ENCODE measurements around the gene TEX11. TPM values are rescaled to one million over a fixed set of nuclear protein-coding genes. Genes with fewer than 3 reads are reported as not detected.

TEX11 gene
- total and polyA plus RNA-seq, 2 of the 13 experiments (the other 11 are each of a cell fraction or from before 2014, with no cell fraction given), result not detected

DNA sequence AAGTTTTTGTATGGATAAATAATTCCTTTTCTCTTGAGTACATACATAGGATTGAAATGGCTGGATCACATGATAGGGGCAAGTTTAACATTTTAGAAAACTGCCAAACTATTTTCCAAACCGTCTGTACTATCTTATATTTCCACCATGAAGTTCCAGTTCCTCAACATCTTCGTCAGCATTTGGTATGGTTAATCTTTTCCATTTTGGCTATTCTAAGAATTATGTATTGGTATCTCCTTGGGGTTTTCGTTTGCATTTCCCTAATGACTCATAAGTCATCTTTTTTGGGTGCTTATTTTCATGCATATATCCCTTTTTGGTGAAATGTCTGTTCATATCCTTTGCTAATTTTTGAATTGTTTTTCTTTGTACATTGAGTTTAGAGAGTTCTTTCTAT lies 236.2 kb downstream of the TEX11 start (continued):
- TF ChIP-seq TBL1XR1 (IDR thresholded peaks at IDR 0.05; ENCODE audit: borderline replicate concordance, low read length, partially characterized antibody) (no peak), ZNF343 (CRISPR knock-in tag; IDR thresholded peaks at IDR 0.05) (no peak), MIXL1 (CRISPR knock-in tag; IDR thresholded peaks at IDR 0.05) (no peak)

DNA sequence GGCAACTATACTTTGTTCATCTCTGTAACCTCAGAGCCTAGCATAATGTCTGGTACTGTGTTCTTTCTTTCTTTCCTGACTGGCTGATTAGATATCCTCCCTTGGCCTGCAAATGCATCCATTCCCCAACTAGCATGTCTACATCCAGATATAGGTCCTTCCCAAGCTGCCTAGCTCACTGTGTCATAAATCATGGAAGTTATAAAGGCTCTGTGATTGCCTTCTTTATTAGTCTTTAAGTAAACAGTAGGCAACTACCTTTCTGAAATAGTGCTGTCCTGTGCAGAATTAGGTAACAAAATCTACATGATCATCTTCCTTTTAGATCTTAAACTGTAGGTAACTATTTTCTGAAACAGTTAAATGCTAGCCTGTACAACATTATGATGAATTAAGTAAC lies 239.4 kb downstream of the TEX11 start:
- ChIA-PET POLR2A (no interaction called here), CTCF (ENCODE audit: low intra/inter-chr PET ratio, low total read pairs) (no interaction called here)
- FAIRE-seq, result no peak
- Histone ChIP-seq H3K4me1 (ENCODE audit: insufficient read depth, low read length) (no peaks in the 10 kb centered on the region), H2AFZ (ENCODE audit: low read length) (no peak overlapping the region), H3K4me2 (ENCODE audit: low read depth, low read length) (no peak overlapping the region), H3K27ac (ENCODE audit: extremely low read length, insufficient read depth, low read length) (no peak overlapping the region), H3K36me3 (replicated peaks in 1 of 2; ENCODE audit: control insufficient read depth in 1 of 2, insufficient read depth in 2 of 2, low read length in 2 of 2) (no peaks in the 10 kb centered on the region), H3K79me2 (ENCODE audit: insufficient read depth, low read length) (no peaks in the 10 kb centered on the region), H3K9me3 (ENCODE audit: low read length) (no peaks in the 10 kb centered on the region), H3K27me3 (ENCODE audit: control insufficient read depth in 1 of 2, insufficient read depth in 2 of 2, low read length in 2 of 2) (no peaks in the 10 kb centered on the region), H3K9ac (ENCODE audit: insufficient read depth, low read depth, low read length) (no peak overlapping the region), H4K20me1 (ENCODE audit: insufficient read depth, low read length) (no peaks in the 10 kb centered on the region), H3K4me3 (replicated peaks in 1 of 3; ENCODE audit: insufficient read depth in 1 of 3, low read depth in 2 of 3, low read length in 3 of 3) (no peak overlapping the region)
- DNase-seq (ENCODE audit: low spot score), result no peak
- no peak for TF ChIP-seq RAD21 (CRISPR knock-in tag; IDR thresholded peaks at IDR 0.05)
- TF ChIP-seq CC2D1A (CRISPR knock-in tag; IDR thresholded peaks at IDR 0.05), result no peak
- no peak for TF ChIP-seq MXD3 (CRISPR knock-in tag; IDR thresholded peaks at IDR 0.05)
- TF ChIP-seq NFKB2 (CRISPR knock-in tag; IDR thresholded peaks at IDR 0.05; ENCODE audit: borderline replicate concordance), result no peak
- no peak for TF ChIP-seq SCMH1 (CRISPR knock-in tag; IDR thresholded peaks at IDR 0.05; ENCODE audit: borderline replicate concordance)
- TF ChIP-seq ZFP37 (CRISPR knock-in tag; IDR thresholded peaks at IDR 0.05; ENCODE audit: borderline replicate concordance), result no peak
- TF ChIP-seq ZNF761 (CRISPR knock-in tag; conservative IDR thresholded peaks at IDR 0.05), result no peak
- TF ChIP-seq RXRA (CRISPR knock-in tag; IDR thresholded peaks at IDR 0.05), result no peak
- no peak for TF ChIP-seq YEATS2 (CRISPR knock-in tag; IDR thresholded peaks at IDR 0.05; ENCODE audit: borderline replicate concordance)
- no peak for TF ChIP-seq ZNF30 (CRISPR knock-in tag; IDR thresholded peaks at IDR 0.05)
- TF ChIP-seq MXI1 (IDR thresholded peaks at IDR 0.05; ENCODE audit: borderline replicate concordance, low read depth, low read length), result no peak
- TF ChIP-seq NPAS2 (CRISPR knock-in tag; IDR thresholded peaks at IDR 0.05; ENCODE audit: borderline replicate concordance), result no peak
- TF ChIP-seq, protein P1, sequence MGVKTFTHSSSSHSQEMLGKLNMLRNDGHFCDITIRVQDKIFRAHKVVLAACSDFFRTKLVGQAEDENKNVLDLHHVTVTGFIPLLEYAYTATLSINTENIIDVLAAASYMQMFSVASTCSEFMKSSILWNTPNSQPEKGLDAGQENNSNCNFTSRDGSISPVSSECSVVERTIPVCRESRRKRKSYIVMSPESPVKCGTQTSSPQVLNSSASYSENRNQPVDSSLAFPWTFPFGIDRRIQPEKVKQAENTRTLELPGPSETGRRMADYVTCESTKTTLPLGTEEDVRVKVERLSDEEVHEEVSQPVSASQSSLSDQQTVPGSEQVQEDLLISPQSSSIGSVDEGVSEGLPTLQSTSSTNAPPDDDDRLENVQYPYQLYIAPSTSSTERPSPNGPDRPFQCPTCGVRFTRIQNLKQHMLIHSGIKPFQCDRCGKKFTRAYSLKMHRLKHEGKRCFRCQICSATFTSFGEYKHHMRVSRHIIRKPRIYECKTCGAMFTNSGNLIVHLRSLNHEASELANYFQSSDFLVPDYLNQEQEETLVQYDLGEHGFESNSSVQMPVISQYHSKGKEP (CRISPR knock-in tag; IDR thresholded peaks at IDR 0.05), result no peak
- no peak for TF ChIP-seq ZNF670 (CRISPR knock-in tag; IDR thresholded peaks at IDR 0.05; ENCODE audit: borderline replicate concordance)
- TF ChIP-seq KLF12 (CRISPR knock-in tag; IDR thresholded peaks at IDR 0.05; ENCODE audit: borderline replicate concordance), result no peak
- no peak for TF ChIP-seq SP2 (CRISPR knock-in tag; IDR thresholded peaks at IDR 0.05)
- TF ChIP-seq ZNF605 (CRISPR knock-in tag; IDR thresholded peaks at IDR 0.05), result no peak
- BruUV-seq (replicated peaks), result no TSS peak
- in situ Hi-C loops (cut with HindIII; ENCODE audit: extremely low pct_ligation_motif_present, low pct_unique_long_range_greater_than_20kb), result loop anchor here (10.0 kb wide), 1 partner anchor 214 kb away; no protein-coding TSS in a partner anchor
- intact Hi-C loops (cut with micrococcal nuclease; ENCODE audit: unreplicated experiment), result loop anchor here (10.0 kb wide), 1 partner anchor 244 kb away; the partner anchor contains the start of gene GDPD2
- ATAC-seq, result no peak
